DLD1 (cell line): Measurements from ENCODE around the gene GJB2.

Experiments used
- in situ Hi-C: cut with HindIII; loops from 2 replicates; pipeline ENCODE4 v1.10.0; 2017; ENCODE audit warnings: low sequenced_read_pairs

GJB2 gene

GRCh38 chr13:20142927-20143480 lies 49.7 kb downstream of the GJB2 start:
- in situ Hi-C loops: no loop called here

- in situ Hi-C loops: no loop called here
Observed at GRCh38 chr13:20142023-20142926, 50.5 kb downstream of the GJB2 start.

DNA sequence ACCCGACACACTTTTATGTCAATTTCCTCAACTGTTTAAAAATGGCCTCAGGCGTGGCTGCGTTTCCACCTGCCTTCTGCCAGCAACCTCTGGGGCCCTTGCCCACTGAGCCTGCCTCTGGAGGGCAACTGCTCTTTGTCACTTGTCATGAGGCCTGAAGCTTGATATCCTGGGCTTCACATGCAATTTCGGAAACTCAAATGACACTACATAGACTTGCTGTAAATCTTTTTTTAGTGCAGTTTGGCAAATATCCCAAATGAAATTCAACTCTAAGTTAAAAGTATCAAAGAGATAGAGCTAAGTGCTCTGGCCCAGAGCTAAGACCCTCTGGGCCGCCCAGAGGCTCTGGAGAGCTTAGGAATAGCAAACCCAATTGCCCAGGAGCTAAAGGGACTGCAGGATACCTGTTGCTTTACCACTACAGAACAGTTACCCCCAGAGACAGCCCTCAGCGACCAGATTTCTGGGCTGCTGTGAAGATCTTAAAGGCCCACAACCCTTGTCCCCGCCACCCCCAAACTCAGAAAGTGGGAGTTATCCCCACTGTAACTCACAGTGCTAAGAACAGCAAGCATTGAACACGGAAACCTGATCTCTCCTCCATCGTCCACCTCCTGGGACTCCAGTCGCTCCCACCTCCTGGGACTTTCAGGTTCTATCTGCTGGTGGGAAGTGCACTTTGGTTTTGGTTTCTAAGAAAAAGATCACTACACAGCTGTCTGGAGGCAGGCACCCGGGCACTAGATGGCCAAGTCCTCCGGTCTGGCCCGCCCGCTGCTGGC lies 51.3 kb downstream of the GJB2 start:
- in situ Hi-C loops: no loop called here

- in situ Hi-C loops: no loop called here
Observed at GRCh38 chr13:20140487-20140886, 52.3 kb downstream of the GJB2 start.

GRCh38 chr13:20137875-20138274 lies 54.9 kb downstream of the GJB2 start:
- in situ Hi-C loops: loop anchor here (5.0 kb wide), 1 partner anchor 54 kb away; the partner anchor contains the start of gene GJB2
